H9 (cell line): ENCODE measurements around the gene ATG7. TPM values are rescaled to one million over a fixed set of nuclear protein-coding genes. Genes with fewer than 3 reads are reported as not detected.

ENCODE experiments used
- DNase-seq: peaks from one replicate; pipeline ENCODE4 v3.0.0-alpha.2; 2017
- H2AFZ ChIP-seq: one replicate; pipeline ENCODE4 v1.6.1; 2013; ENCODE audit warnings: mild to moderate bottlenecking, low read length, control low read depth, moderate library complexity
- H2AK5ac ChIP-seq: 2 replicates; pipeline ENCODE4 v1.6.1; 2013; ENCODE audit warnings: low read length, control low read depth, mixed read lengths; ENCODE audit not compliant: insufficient read length
- H2BK120ac ChIP-seq: one replicate; pipeline ENCODE4 v1.6.1; 2013; ENCODE audit warnings: low read depth, mild to moderate bottlenecking, low read length, control low read depth, inconsistent platforms; ENCODE audit not compliant: poor library complexity, severe bottlenecking
- H2BK12ac ChIP-seq: 2 replicates; pipeline ENCODE4 v1.6.1; 2013; ENCODE audit warnings: low read length, control low read depth, mixed read lengths, low read depth; ENCODE audit not compliant: insufficient read length
- H2BK15ac ChIP-seq: 2 replicates; pipeline ENCODE4 v1.6.1; 2013; ENCODE audit warnings: low read depth, low read length, control low read depth
- H2BK20ac ChIP-seq: one replicate; pipeline ENCODE4 v1.6.1; 2013; ENCODE audit warnings: low read depth, mild to moderate bottlenecking, low read length, control low read depth, inconsistent platforms; ENCODE audit not compliant: poor library complexity, severe bottlenecking
- H2BK5ac ChIP-seq: 2 replicates; pipeline ENCODE4 v1.6.1; 2013; ENCODE audit warnings: low read length, control low read depth, mixed read lengths; ENCODE audit not compliant: insufficient read length
- H3K14ac ChIP-seq: 2 replicates; pipeline ENCODE4 v1.6.1; 2013; ENCODE audit warnings: low read length, control low read depth; ENCODE audit not compliant: insufficient read depth
- H3K18ac ChIP-seq: 2 replicates; pipeline ENCODE4 v1.6.1; 2013; ENCODE audit warnings: low read depth, mild to moderate bottlenecking, mixed read lengths, low read length, control low read depth; ENCODE audit not compliant: insufficient read length
- H3K23ac ChIP-seq: 2 replicates; pipeline ENCODE4 v1.6.1; 2013; ENCODE audit warnings: low read length, control low read depth, mixed read lengths, low read depth; ENCODE audit not compliant: insufficient read length
- H3K23me2 ChIP-seq: 2 replicates; pipeline ENCODE4 v1.6.1; 2013; ENCODE audit warnings: low read depth, mild to moderate bottlenecking, mixed read lengths, low read length, control low read depth; ENCODE audit not compliant: insufficient read length, poor library complexity, severe bottlenecking
- H3K27ac ChIP-seq: 2 replicates; pipeline ENCODE4 v1.5.1; 2013; ENCODE audit warnings: low read length, control low read depth, mixed read lengths, low read depth; ENCODE audit not compliant: insufficient read length
- H3K27me3 ChIP-seq: 2 replicates; pipeline ENCODE4 v1.6.1; 2013; ENCODE audit warnings: low read length, control low read depth, inconsistent platforms; ENCODE audit not compliant: insufficient read depth
- H3K4ac ChIP-seq: 2 replicates; pipeline ENCODE4 v1.6.1; 2013; ENCODE audit warnings: low read depth, mild to moderate bottlenecking, control low read depth, inconsistent platforms, low read length, moderate library complexity
- H3K4me1 ChIP-seq: 2 replicates; pipeline ENCODE4 v1.6.1; 2013; ENCODE audit warnings: low read length, control low read depth, inconsistent platforms; ENCODE audit not compliant: insufficient read depth
- H3K4me2 ChIP-seq: 2 replicates; pipeline ENCODE4 v1.6.1; 2013; ENCODE audit warnings: low read length, control low read depth, mixed read lengths; ENCODE audit not compliant: insufficient read length, insufficient read depth
- H3K56ac ChIP-seq: 2 replicates; pipeline ENCODE4 v1.6.1; 2013; ENCODE audit warnings: low read depth, mild to moderate bottlenecking, mixed read lengths, low read length, control low read depth; ENCODE audit not compliant: insufficient read length
- H3K79me1 ChIP-seq: 2 replicates; pipeline ENCODE4 v1.6.1; 2013; ENCODE audit warnings: low read depth, mild to moderate bottlenecking, moderate library complexity, low read length, control low read depth, inconsistent platforms; ENCODE audit not compliant: insufficient read depth, poor library complexity, severe bottlenecking
- H3K79me2 ChIP-seq: 2 replicates; pipeline ENCODE4 v1.6.1; 2013; ENCODE audit warnings: low read length, control low read depth, inconsistent platforms; ENCODE audit not compliant: insufficient read depth
- H3K9ac ChIP-seq: 2 replicates; pipeline ENCODE4 v1.6.1; 2013; ENCODE audit warnings: low read length, control low read depth, mixed read lengths; ENCODE audit not compliant: insufficient read length; ENCODE audit errors: extremely low read depth
- H3K9me3 ChIP-seq: one replicate; pipeline ENCODE4 v1.6.1; 2013; ENCODE audit warnings: low read depth, low read length, inconsistent platforms; ENCODE audit not compliant: control insufficient read depth
- H3T11ph ChIP-seq: one replicate; pipeline ENCODE4 v1.6.1; 2013; ENCODE audit warnings: mild to moderate bottlenecking, low read length, control low read depth, inconsistent platforms
- H4K20me1 ChIP-seq: one replicate; pipeline ENCODE4 v1.6.1; 2013; ENCODE audit not compliant: control insufficient read depth, insufficient read length, insufficient read depth
- H4K5ac ChIP-seq: 2 replicates; pipeline ENCODE4 v1.6.1; 2013; ENCODE audit warnings: low read depth, mild to moderate bottlenecking, mixed read lengths, low read length, control low read depth; ENCODE audit not compliant: insufficient read length
- H4K8ac ChIP-seq: replicated peaks from 2 replicates; pipeline ENCODE4 v1.6.1; 2013; ENCODE audit warnings: low read length, control low read depth, mixed read lengths, low read depth; ENCODE audit not compliant: insufficient read length
- H4K91ac ChIP-seq: 2 replicates; pipeline ENCODE4 v1.6.1; 2013; ENCODE audit warnings: low read depth, mild to moderate bottlenecking, moderate library complexity, mixed read lengths, low read length, control low read depth; ENCODE audit not compliant: insufficient read length
- H3K27ac Mint-ChIP-seq, 3 experiments: 2 replicates in 2 of 3; 3 replicates in 1 of 3; pipeline ENCODE4 v1.8.0; 2020 to 2021; ENCODE audit warnings: mixed read lengths in 3 of 3, mild to moderate bottlenecking in 1 of 3, moderate library complexity in 1 of 3
- H3K27me3 Mint-ChIP-seq: 2 replicates; pipeline ENCODE4 v1.8.0; 2021; ENCODE audit warnings: low read depth, mild to moderate bottlenecking, moderate library complexity, mixed read lengths
- H3K36me3 Mint-ChIP-seq, 3 experiments: 2 replicates in 2 of 3; 3 replicates in 1 of 3; pipeline ENCODE4 v1.8.0; 2020 to 2021; ENCODE audit warnings: low read depth in 3 of 3, mixed read lengths in 3 of 3; ENCODE audit not compliant: insufficient read depth in 1 of 3
- H3K4me1 Mint-ChIP-seq, 2 experiments: 2 replicates each; pipeline ENCODE4 v1.8.0; 2020; ENCODE audit warnings: mixed read lengths in 2 of 2
- H3K4me3 Mint-ChIP-seq, 2 experiments: 2 replicates in 1 of 2; 3 replicates in 1 of 2; pipeline ENCODE4 v1.8.0; 2020 to 2021; ENCODE audit warnings: mild to moderate bottlenecking in 2 of 2, mixed read lengths in 2 of 2, moderate library complexity in 1 of 2
- H3K9me3 Mint-ChIP-seq, 2 experiments: 2 replicates in 1 of 2; 3 replicates in 1 of 2; pipeline ENCODE4 v1.8.0; 2020; ENCODE audit warnings: mild to moderate bottlenecking in 2 of 2, mixed read lengths in 2 of 2, moderate library complexity in 1 of 2
- WGBS: extraction: QIAGEN DNeasy Blood & Tissue Kit; methylation state at CpG from one replicate; pipeline ENCODE4 v1.1.7; 2013; ENCODE audit warnings: missing lambda C conversion rate, low lambda C conversion rate, mixed read lengths; ENCODE audit not compliant: insufficient read length; ENCODE audit errors: extremely low coverage; 5-methylcytosine and 5-hydroxymethylcytosine counted together
- total RNA-seq: library from RNA; stranded (reverse); gene quantifications from 2 replicates; pipeline ENCODE4 v1.2.1, GENCODE V29; 2021
- TF ChIP-seq, protein P1 (sequence below): fragments of 200-600 bp; sonication (generic); conservative IDR thresholded peaks from 3 replicates; pipeline ENCODE4 v1.8.0; 2021; ENCODE audit warnings: antibody characterized with exemption, mild to moderate bottlenecking

ATG7 gene
- total RNA-seq, 1 experiment from 2014 or later: 17.9 TPM

GRCh38 chr3:11392860-11393114 lies 120.6 kb downstream of the ATG7 start:
- Histone ChIP-seq H4K91ac (no peak overlapping the region), H2BK12ac (no peak overlapping the region), H2BK15ac (no peak overlapping the region), H3K79me2 (no peaks in the 10 kb centered on the region), H3T11ph (no peak overlapping the region), H3K18ac (no peak overlapping the region), H3K9ac (no peak overlapping the region), H3K27ac (no peak overlapping the region), H3K79me1 (no peaks in the 10 kb centered on the region), H3K4me1 (no peaks in the 10 kb centered on the region; the same call in 1 of the 2 replicates), H4K8ac (no peak overlapping the region), H2BK120ac (no peak overlapping the region), H2AFZ (no peak overlapping the region), H2AK5ac (no peak overlapping the region), H3K27me3 (no peaks in the 10 kb centered on the region), H3K23ac (no peak overlapping the region), H3K4ac (no peak overlapping the region), H4K5ac (no peak overlapping the region), H2BK20ac (no peak overlapping the region), H2BK5ac (no peak overlapping the region), H3K56ac (no peak overlapping the region), H3K4me2 (no peak overlapping the region), H3K9me3 (no peaks in the 10 kb centered on the region), H3K23me2 (no peaks in the 10 kb centered on the region), H3K14ac (no peak overlapping the region), H4K20me1 (no peaks in the 10 kb centered on the region)
- Mint-ChIP-seq H3K27me3 (no peaks in the 10 kb centered on the region), H3K4me1 (peaks cover 16 to 20% of the 10 kb centered on the region in 2 experiments), H3K36me3 (no peaks in the 10 kb centered on the region), H3K4me3 (no peak overlapping the region), H3K27ac (0 out of 7 replicates have a peak overlapping the region, but pooled peaks of 1 of the 3 experiments have one; percentile 14), H3K9me3 (no peaks in the 10 kb centered on the region; a peak in 1 of 5 replicates)
- DNase-seq: no peak
- TF ChIP-seq, protein P1, sequence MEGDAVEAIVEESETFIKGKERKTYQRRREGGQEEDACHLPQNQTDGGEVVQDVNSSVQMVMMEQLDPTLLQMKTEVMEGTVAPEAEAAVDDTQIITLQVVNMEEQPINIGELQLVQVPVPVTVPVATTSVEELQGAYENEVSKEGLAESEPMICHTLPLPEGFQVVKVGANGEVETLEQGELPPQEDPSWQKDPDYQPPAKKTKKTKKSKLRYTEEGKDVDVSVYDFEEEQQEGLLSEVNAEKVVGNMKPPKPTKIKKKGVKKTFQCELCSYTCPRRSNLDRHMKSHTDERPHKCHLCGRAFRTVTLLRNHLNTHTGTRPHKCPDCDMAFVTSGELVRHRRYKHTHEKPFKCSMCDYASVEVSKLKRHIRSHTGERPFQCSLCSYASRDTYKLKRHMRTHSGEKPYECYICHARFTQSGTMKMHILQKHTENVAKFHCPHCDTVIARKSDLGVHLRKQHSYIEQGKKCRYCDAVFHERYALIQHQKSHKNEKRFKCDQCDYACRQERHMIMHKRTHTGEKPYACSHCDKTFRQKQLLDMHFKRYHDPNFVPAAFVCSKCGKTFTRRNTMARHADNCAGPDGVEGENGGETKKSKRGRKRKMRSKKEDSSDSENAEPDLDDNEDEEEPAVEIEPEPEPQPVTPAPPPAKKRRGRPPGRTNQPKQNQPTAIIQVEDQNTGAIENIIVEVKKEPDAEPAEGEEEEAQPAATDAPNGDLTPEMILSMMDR: no peak
- no CpG with 5 or more reads among the region's 2 CpGs for WGBS
